RCC 7860 (cell line): ENCODE results near the gene FOXD4L3.
"Not testable (repeated sequence)": the region's sequence is repeated elsewhere in the genome, so short reads cannot be mapped to it uniquely, and the experiment has no call there.

ENCODE experiments used
- DNase-seq: peaks from one replicate; pipeline ENCODE4 v3.0.0-alpha.2; 2015; ENCODE audit warnings: low spot score
- FAIRE-seq: peaks from 2 replicates; lab custom pipeline; 2012; peaks lifted over from hg19 to GRCh38; lab: Jason Lieb, UNC

Gene FOXD4L3

DNA sequence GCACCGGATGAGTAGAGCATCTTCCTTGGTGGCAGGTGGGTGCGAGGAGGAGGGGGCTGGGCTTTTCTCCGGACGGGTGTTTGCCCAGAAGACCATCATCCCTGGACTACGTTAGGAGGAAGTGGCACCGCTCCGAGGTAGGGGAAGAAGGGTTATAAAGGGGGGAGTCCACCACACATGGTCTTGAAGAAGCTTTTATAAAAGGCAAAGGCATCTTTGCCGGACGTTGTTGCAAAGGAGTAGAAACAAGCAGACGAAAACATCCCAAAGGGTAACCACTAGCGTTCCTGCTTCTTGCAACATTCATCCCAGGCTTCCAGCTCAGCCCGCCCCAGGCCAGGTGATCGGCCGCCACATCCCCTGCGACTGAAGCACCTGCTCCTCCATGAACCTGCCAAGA, at the start of gene FOXD4L3:
TSS of gene FOXD4L3 (plus strand) at position 301 of the 400 bp plus-strand sequence. CDS start at position 386, 85 bp downstream.
- FAIRE-seq, DNase-seq: not testable (repeated sequence)

DNA sequence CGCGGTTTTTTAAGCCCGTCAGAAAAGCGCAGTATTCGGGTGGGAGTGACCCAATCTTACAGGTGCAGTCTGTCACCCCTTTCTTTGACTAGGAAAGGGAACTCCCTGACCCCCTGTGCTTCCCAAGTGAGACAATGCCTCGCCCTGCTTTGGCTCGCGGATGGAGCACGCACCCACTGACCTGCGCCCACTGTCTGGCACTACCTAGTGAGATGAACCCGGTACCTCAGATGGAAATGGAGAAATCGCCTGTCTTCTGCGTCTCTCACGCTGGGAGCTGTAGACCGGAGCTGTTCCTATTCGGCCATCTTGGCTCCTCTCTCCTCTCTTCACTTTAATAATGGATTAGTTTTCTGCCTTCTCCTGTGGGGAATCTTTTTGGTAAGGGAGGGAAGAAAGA, 21.6 kb upstream of the FOXD4L3 start:
- DNase-seq, FAIRE-seq: not testable (repeated sequence)

DNA sequence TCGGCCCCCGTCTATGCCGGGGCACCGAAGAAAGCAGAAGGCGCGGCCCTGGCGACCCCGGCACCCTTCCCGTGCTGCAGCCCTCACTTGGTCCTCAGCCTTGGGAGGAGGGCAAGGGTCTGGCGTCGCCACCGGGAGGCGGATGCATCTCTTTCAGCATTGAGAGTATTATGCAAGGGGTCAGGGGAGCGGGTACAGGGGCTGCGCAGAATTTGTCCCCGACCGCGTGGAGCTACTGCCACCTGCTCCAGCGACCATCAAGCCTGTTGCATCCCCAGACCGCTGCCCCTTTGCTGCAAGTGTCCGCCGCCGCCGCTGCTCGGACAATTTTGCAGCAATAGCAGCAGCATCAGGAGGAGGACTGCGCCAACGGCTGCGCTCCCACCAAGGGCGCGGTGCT, 1.1 kb downstream of the FOXD4L3 start:
- DNase-seq, FAIRE-seq: not testable (repeated sequence)

DNA sequence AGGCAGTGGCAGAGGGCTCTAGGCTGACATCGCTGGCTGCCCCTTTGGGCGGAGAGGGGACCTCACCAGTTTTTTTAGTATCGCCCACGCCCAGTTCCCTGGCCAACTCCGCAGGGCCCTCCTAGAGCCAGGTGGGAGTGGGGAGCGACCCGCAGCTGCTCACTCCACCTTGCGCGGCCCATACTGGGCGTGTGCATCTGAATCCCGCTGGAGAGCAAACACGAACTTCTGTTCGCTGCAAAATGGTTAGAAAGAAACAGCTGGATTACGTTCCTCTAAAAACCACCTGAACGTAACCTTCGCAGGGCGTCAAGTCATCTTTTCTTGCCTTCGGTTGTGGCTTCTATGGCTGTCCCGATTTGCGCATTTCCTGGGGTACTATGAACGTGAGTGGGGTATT, 1.5 kb downstream of the FOXD4L3 start:
- not testable (repeated sequence) for DNase-seq, FAIRE-seq

GRCh38 chr9:68304777-68305176, 2.1 kb downstream of the FOXD4L3 start:
- DNase-seq = not testable (repeated sequence)
- peak; percentile 30 for FAIRE-seq

- not testable (repeated sequence) for FAIRE-seq, DNase-seq
These were observed 3.1 kb downstream of the FOXD4L3 start for GRCh38 chr9:68305680-68306285.

DNA sequence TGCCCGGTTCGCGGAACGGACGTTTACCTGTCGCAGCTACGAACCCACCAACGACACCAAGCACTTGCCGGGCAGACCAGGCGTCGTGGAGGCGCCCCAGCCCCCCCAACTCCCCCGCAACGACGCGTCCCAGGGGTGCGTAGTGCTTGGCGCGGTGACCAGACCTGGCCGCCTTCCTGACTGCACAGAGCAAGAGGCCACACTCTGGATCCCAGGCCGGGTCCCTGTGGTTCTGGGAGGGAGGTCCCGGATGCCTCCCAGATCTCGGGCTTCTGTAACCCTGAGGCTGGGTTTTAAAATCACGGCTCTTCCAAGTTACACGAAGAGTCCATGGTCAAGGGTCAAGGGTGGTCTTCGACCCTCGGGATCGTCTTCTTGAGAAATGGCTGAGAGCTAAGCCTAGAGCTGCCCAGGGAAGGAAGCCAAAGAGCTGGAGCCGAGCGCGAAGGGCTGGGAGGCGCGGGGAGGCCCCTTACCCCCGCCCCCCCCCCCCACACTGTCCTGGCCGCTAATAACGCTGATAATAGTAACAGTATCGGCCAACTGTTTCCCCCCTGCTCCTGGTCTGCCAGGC, 3.8 kb downstream of the FOXD4L3 start:
- DNase-seq, FAIRE-seq: not testable (repeated sequence)

- DNase-seq, FAIRE-seq: not testable (repeated sequence)
These were observed 4.5 kb downstream of the FOXD4L3 start for GRCh38 chr9:68307127-68307526.

- FAIRE-seq, DNase-seq: not testable (repeated sequence)
These were observed 5.0 kb downstream of the FOXD4L3 start for GRCh38 chr9:68307654-68308053.

GRCh38 chr9:68311208-68311607, 8.5 kb downstream of the FOXD4L3 start:
- DNase-seq, FAIRE-seq: not testable (repeated sequence)

DNA sequence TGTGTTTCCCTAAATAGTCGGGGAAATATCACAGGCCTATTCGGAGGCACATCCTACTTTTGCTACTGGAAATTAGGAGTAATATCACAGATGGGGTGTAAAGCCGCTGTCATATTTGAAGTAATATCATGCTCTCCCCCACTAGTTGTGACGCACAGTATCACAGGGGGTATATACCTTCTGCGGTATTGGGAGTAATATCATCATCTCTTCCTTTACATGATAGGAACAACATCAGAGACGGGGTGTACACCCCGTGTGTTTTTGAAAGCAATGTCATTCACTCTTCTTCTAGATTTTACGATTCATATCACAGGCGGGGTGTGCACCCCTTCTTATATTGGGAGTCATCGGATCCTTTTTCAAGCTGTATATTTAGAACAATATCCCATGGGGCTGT, 15.5 kb downstream of the FOXD4L3 start:
- DNase-seq, FAIRE-seq: not testable (repeated sequence)

GRCh38 chr9:68323749-68324148, 21.1 kb downstream of the FOXD4L3 start:
- DNase-seq, FAIRE-seq: not testable (repeated sequence)

GRCh38 chr9:68324518-68324917, 21.9 kb downstream of the FOXD4L3 start:
- not testable (repeated sequence) for DNase-seq, FAIRE-seq

GRCh38 chr9:68329106-68329505, 26.4 kb downstream of the FOXD4L3 start:
- DNase-seq, FAIRE-seq: not testable (repeated sequence)

- FAIRE-seq, DNase-seq: not testable (repeated sequence)
These were observed 28.0 kb downstream of the FOXD4L3 start for GRCh38 chr9:68330531-68331173.

DNA sequence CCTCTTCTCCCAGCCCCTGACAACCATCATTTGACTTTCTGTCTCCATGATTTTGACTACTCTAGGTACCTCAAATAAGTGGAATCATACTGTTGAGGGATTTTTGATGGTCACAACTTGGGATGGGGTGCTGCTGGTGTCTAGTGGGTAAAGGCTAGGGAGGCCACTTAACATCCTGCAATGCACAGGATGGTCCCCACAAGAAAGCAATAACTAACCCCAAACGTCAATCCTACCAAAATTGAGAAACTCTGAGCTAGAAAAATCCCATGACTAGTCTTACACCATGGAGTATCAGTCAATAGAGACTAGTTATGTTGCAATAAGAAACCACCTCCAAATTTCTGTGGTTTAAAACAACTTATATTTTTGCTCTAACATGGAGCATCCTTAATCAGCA, 29.5 kb downstream of the FOXD4L3 start:
- DNase-seq, FAIRE-seq: not testable (repeated sequence)

DNA sequence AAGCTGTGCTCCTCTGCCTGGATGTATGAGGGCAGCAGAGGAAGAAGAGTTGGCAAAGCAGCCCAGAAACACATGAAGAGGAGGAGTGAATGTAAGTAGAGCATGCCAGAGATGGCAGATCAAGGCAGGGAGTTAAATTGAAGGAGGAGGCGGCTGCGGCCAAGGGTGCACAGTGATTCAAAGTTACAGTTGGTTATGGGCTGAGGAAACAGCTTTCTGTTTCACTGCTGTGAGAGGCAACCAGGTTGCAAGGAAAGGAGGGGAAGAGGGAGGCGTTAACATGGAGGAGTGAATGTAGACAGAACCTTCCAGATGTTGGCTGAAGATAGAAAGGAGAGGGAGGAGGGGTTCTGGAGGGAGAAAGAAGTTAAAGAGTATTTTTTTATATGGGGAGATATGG, 33.3 kb downstream of the FOXD4L3 start:
- FAIRE-seq, DNase-seq: not testable (repeated sequence)

GRCh38 chr9:68336639-68337339, 34.1 kb downstream of the FOXD4L3 start:
- DNase-seq, FAIRE-seq: not testable (repeated sequence)

GRCh38 chr9:68338000-68338399, 35.3 kb downstream of the FOXD4L3 start:
- not testable (repeated sequence) for FAIRE-seq, DNase-seq

DNA sequence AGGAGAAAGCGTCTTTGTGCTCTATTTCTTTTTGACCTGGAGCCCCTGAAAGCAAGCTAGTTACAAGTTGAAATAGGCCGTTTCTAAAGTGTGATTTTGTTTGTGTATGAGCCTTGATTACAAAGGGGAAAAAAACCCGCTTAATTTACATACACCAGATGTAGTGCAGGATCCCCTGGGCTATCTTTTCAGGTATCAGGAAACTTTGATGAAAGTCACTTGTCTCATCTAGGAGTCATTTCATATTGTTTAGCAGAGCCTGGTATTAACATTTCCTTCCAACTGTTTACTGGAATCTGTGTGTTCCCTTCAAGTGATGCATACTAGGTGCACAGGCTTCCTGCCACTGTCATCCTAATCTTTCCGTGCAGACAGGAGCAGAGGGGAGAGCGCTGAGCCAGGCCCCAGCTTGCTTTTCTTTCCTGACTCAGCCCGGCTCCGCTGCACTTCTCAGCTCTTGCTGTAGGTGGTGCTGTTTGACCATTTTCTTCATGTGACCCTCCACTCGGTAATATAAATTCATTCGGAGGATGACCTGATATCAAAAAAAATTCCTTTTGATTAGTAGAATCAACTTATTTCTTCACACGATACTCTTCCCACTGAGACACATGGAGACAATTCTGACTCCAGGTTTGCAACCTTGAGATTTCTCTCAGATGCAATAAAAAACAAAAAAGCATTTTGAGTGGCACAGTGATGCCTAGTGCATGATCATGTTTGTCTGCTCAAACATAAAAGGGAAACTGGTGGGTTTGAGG, 39.8 kb downstream of the FOXD4L3 start:
- not testable (repeated sequence) for DNase-seq, FAIRE-seq
